ENCODE measurements around the gene C21orf58. TPM values are rescaled to one million over a fixed set of nuclear protein-coding genes. Genes with fewer than 3 reads are reported as not detected.

C21orf58 gene
- total RNA-seq, 3 donors from 2014 or later (not counting 1 experiment from before 2014, with no cell fraction given) = 4.0 to 8.9 (median 5.2) TPM

- no peaks in the 10 kb centered on the region for H3K9me3 Mint-ChIP-seq
- peaks cover 13% of the 10 kb centered on the region for H3K36me3 Mint-ChIP-seq
- TF ChIP-seq, protein P1, sequence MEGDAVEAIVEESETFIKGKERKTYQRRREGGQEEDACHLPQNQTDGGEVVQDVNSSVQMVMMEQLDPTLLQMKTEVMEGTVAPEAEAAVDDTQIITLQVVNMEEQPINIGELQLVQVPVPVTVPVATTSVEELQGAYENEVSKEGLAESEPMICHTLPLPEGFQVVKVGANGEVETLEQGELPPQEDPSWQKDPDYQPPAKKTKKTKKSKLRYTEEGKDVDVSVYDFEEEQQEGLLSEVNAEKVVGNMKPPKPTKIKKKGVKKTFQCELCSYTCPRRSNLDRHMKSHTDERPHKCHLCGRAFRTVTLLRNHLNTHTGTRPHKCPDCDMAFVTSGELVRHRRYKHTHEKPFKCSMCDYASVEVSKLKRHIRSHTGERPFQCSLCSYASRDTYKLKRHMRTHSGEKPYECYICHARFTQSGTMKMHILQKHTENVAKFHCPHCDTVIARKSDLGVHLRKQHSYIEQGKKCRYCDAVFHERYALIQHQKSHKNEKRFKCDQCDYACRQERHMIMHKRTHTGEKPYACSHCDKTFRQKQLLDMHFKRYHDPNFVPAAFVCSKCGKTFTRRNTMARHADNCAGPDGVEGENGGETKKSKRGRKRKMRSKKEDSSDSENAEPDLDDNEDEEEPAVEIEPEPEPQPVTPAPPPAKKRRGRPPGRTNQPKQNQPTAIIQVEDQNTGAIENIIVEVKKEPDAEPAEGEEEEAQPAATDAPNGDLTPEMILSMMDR (IDR thresholded peaks at IDR 0.05) = no peak
- H3K4me3 ChIP-seq (ENCODE audit: low read length) = no peak overlapping the region
- no peaks in the 10 kb centered on the region for H3K27me3 Mint-ChIP-seq (ENCODE audit: low read depth in 2 of 2)
- H3K27ac Mint-ChIP-seq = no peak overlapping the region
- H3K4me1 ChIP-seq (ENCODE audit: control insufficient read depth, insufficient read depth, low read length) = no peaks in the 10 kb centered on the region
- peaks cover 7 to 10% of the 10 kb centered on the region in 2 donors for H3K4me1 Mint-ChIP-seq
- ATAC-seq = no peak
- H3K27ac ChIP-seq (ENCODE audit: low read length) = no peak overlapping the region
- H3K36me3 ChIP-seq (ENCODE audit: control insufficient read depth, insufficient read depth, low read length) = peaks cover 61% of the 10 kb centered on the region
- no peaks in the 10 kb centered on the region for H3K9me3 ChIP-seq (ENCODE audit: control insufficient read depth, insufficient read depth, low read length)
- H3K27me3 ChIP-seq (ENCODE audit: control insufficient read depth, insufficient read depth, low read length) = no peaks in the 10 kb centered on the region
- no peak for DNase-seq
- intact Hi-C loops (cut with micrococcal nuclease) = no loop called here
- WGBS (ENCODE audit: insufficient coverage) = 98% methylated on average over 34 of the region's 34 CpGs
- H3K4me3 Mint-ChIP-seq = no peak overlapping the region
Observed at GRCh38 chr21:46346296-46347202, 22.9 kb upstream of the C21orf58 start.

DNA sequence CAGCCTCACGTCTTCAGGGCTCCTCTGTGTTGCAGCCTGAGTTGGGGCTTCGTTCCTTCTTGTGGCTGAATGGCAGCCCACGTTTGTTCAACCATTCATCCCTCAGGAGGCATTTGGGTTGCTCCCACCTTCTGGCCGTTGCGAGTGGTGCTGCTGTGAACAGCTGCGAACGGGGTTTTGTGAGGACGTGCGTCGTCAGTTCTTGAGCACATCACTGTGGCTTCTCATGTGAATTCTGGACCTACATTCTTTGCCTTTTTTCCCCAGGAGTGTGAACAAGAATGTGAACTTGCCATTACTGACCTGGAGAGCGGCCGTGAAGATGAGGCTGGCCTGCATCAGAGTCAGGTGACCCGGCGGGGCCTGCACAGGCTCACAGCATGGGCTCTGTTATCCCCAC is 22.2 kb upstream of the C21orf58 start:
- H3K4me1 Mint-ChIP-seq = peaks cover 7 to 10% of the 10 kb centered on the region in 2 donors
- H3K27ac ChIP-seq (ENCODE audit: low read length) = no peak overlapping the region
- DNase-seq (no peak), ATAC-seq (no peak)
- no peaks in the 10 kb centered on the region for H3K27me3 Mint-ChIP-seq (ENCODE audit: low read depth in 2 of 2)
- no peaks in the 10 kb centered on the region for H3K4me1 ChIP-seq (ENCODE audit: control insufficient read depth, insufficient read depth, low read length)
- intact Hi-C loops (cut with micrococcal nuclease) = no loop called here
- H3K9me3 Mint-ChIP-seq = no peaks in the 10 kb centered on the region
- 96% methylated on average over 14 of the region's 14 CpGs for WGBS (ENCODE audit: insufficient coverage)
- H3K4me3 ChIP-seq (ENCODE audit: low read length) = no peak overlapping the region
- H3K4me3 Mint-ChIP-seq = no peak overlapping the region
- TF ChIP-seq, protein P1 (IDR thresholded peaks at IDR 0.05) = no peak
- H3K27ac Mint-ChIP-seq = no peak overlapping the region
- H3K36me3 ChIP-seq (ENCODE audit: control insufficient read depth, insufficient read depth, low read length) = peaks cover 54% of the 10 kb centered on the region
- H3K36me3 Mint-ChIP-seq = peaks cover 8% of the 10 kb centered on the region
- H3K27me3 ChIP-seq (ENCODE audit: control insufficient read depth, insufficient read depth, low read length) = no peaks in the 10 kb centered on the region
- no peaks in the 10 kb centered on the region for H3K9me3 ChIP-seq (ENCODE audit: control insufficient read depth, insufficient read depth, low read length)

DNA sequence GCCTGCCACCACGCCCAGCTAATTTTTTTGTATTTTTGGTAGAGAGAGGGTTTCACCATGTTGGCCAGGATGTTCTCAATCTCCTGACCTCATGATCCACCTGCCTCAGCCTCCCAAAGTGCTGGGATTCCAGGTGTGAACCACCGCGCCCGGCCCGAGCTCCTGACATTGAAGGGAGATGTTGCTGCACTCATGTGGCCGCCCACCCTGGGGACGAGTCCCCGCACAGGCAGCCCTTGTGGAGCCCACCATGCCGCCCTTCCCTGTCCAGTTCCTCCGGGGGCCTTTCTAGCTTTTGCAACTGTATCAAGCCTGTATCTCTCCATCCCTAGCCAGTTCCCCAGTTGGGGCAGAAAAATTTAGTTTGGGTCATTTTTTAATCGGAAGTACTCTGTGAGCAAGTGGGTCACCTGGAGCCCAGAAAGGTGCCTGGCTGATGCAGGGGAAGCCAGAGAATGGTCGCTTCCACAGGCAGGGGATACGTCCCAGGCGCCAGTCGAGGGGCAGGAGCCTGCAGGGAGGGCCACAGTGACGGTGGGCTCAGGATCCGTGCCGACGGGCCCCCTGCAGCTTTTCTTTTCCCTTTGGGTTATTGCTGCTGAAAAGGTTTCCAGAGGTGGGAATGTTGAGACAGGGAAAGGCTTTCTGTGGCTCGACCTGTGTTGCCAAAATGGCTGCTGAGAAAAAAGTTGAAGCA is 20.7 kb upstream of the C21orf58 start:
- Mint-ChIP-seq H3K4me1 (peaks cover 19 to 20% of the 10 kb centered on the region in 2 donors), H3K27ac (no peak overlapping the region), H3K9me3 (no peaks in the 10 kb centered on the region), H3K27me3 (ENCODE audit: low read depth in 2 of 2) (no peaks in the 10 kb centered on the region), H3K36me3 (peaks cover 11% of the 10 kb centered on the region), H3K4me3 (no peak overlapping the region)
- no peak for ATAC-seq
- H3K36me3 ChIP-seq (ENCODE audit: control insufficient read depth, insufficient read depth, low read length) = peaks cover 45% of the 10 kb centered on the region
- H3K27me3 ChIP-seq (ENCODE audit: control insufficient read depth, insufficient read depth, low read length) = no peaks in the 10 kb centered on the region
- WGBS (ENCODE audit: insufficient coverage) = 95% methylated on average over 20 of the region's 20 CpGs
- intact Hi-C loops (cut with micrococcal nuclease) = no loop called here
- no peaks in the 10 kb centered on the region for H3K9me3 ChIP-seq (ENCODE audit: control insufficient read depth, insufficient read depth, low read length)
- H3K4me1 ChIP-seq (ENCODE audit: control insufficient read depth, insufficient read depth, low read length) = no peaks in the 10 kb centered on the region
- TF ChIP-seq, protein P1 (IDR thresholded peaks at IDR 0.05) = no peak
- no peak overlapping the region for H3K4me3 ChIP-seq (ENCODE audit: low read length)
- DNase-seq = no peak
- no peak overlapping the region for H3K27ac ChIP-seq (ENCODE audit: low read length)

Measured in natural killer cell (primary cell).